Nephron (organoid): ENCODE data around the gene HECW1.
"Not testable (repeated sequence)": the region's sequence is repeated elsewhere in the genome, so short reads cannot be mapped to it uniquely, and the experiment has no call there.

Experiments
- H3K27ac Mint-ChIP-seq, 3 experiments: 2 replicates each; pipeline ENCODE4 v1.8.0; 2020; ENCODE audit warnings: mixed read lengths in 3 of 3, mild to moderate bottlenecking in 2 of 3, moderate library complexity in 1 of 3
- H3K27me3 Mint-ChIP-seq: 2 replicates; pipeline ENCODE4 v1.8.0; 2021; ENCODE audit warnings: low read depth, mild to moderate bottlenecking, moderate library complexity, mixed read lengths
- H3K36me3 Mint-ChIP-seq: 2 replicates; pipeline ENCODE4 v1.8.0; 2020; ENCODE audit warnings: low read depth, mixed read lengths
- H3K4me1 Mint-ChIP-seq: 2 replicates; pipeline ENCODE4 v1.8.0; 2020; ENCODE audit warnings: mixed read lengths
- H3K4me3 Mint-ChIP-seq, 3 experiments: 2 replicates each; pipeline ENCODE4 v1.8.0; 2020; ENCODE audit warnings: mild to moderate bottlenecking in 3 of 3, mixed read lengths in 3 of 3, moderate library complexity in 2 of 3
- H3K9me3 Mint-ChIP-seq: 2 replicates; pipeline ENCODE4 v1.8.0; 2020; ENCODE audit warnings: mixed read lengths
- CTCF ChIP-seq, 3 experiments: fragments of 200-600 bp; sonication (generic); IDR thresholded peaks; one replicate each; pipeline ENCODE4 v1.5.0; 2021; ENCODE audit warnings: antibody characterized with exemption in 3 of 3; ENCODE audit not compliant: unreplicated experiment in 3 of 3

Gene HECW1

GRCh38 chr7:43582503-43583423 is 470.3 kb downstream of the HECW1 start, which contains the start of gene STK17A:
STK17A (plus strand) TSS chr7:43583108; CDS start chr7:43583244, 136 bp downstream.
- TF ChIP-seq CTCF (IDR thresholded peaks at IDR 0.05; ENCODE audit: unreplicated experiment in 3 of 3) = peak; percentile 93 to 99 (median 96)
- Mint-ChIP-seq H3K27me3 (peaks cover 23% of the 10 kb centered on the region), H3K4me3 (peak within 1 kb of the TSS; percentile 88 to 96 (median 95)), H3K4me1 (peaks cover 16% of the 10 kb centered on the region), H3K36me3 (no peaks in the 10 kb centered on the region), H3K9me3 (peaks cover 5% of the 10 kb centered on the region), H3K27ac (peak within 1 kb of the TSS; percentile 60 to 85 (median 81))

GRCh38 chr7:43583424-43584194 is 471.2 kb downstream of the HECW1 start:
- TF ChIP-seq CTCF (IDR thresholded peaks at IDR 0.05; ENCODE audit: unreplicated experiment in 3 of 3) = no peak
- Mint-ChIP-seq H3K36me3 (no peaks in the 10 kb centered on the region), H3K27ac (peak overlapping the region; percentile 60 to 85 (median 81)), H3K4me3 (peak overlapping the region; percentile 88 to 96 (median 95)), H3K27me3 (peaks cover 23% of the 10 kb centered on the region), H3K4me1 (peaks cover 16% of the 10 kb centered on the region), H3K9me3 (peaks cover 5% of the 10 kb centered on the region)

GRCh38 chr7:43584195-43584586 is 471.7 kb downstream of the HECW1 start:
- peaks cover 2% of the 10 kb centered on the region for H3K9me3 Mint-ChIP-seq
- peak overlapping the region; percentile 88 to 96 (median 95) for H3K4me3 Mint-ChIP-seq
- H3K36me3 Mint-ChIP-seq = no peaks in the 10 kb centered on the region
- peaks cover 16% of the 10 kb centered on the region for H3K4me1 Mint-ChIP-seq
- peak overlapping the region; percentile 60 to 85 (median 81) for H3K27ac Mint-ChIP-seq
- H3K27me3 Mint-ChIP-seq = peaks cover 23% of the 10 kb centered on the region
- TF ChIP-seq CTCF (IDR thresholded peaks at IDR 0.05; ENCODE audit: unreplicated experiment in 3 of 3) = no peak

- peaks cover 23% of the 10 kb centered on the region for H3K27me3 Mint-ChIP-seq
- not testable (repeated sequence) for H3K9me3 Mint-ChIP-seq, H3K36me3 Mint-ChIP-seq
- H3K4me3 Mint-ChIP-seq = peak overlapping the region; percentile 88 to 96 (median 95)
- H3K27ac Mint-ChIP-seq = peak overlapping the region in 1 of 3 experiments; percentile 81
- H3K4me1 Mint-ChIP-seq = peaks cover 16% of the 10 kb centered on the region
Measured at GRCh38 chr7:43584733-43585132, 472.3 kb downstream of the HECW1 start.

GRCh38 chr7:43585562-43585961 is 473.1 kb downstream of the HECW1 start:
- Mint-ChIP-seq H3K27ac (peak overlapping the region in 2 of 3 experiments; percentile 35 to 58), H3K9me3 (peaks cover 2% of the 10 kb centered on the region), H3K4me1 (peaks cover 16% of the 10 kb centered on the region), H3K36me3 (no peaks in the 10 kb centered on the region), H3K4me3 (peak overlapping the region; percentile 50 to 80 (median 77)), H3K27me3 (peaks cover 21% of the 10 kb centered on the region)
- no peak for TF ChIP-seq CTCF (IDR thresholded peaks at IDR 0.05; ENCODE audit: unreplicated experiment in 3 of 3)
